Peyer's patch (tissue), 4 donors: Measurements from ENCODE around the gene EAF1.

Experiments
- POLR2A ChIP-seq, 2 donors: fragments of 450-650 bp; IDR thresholded peaks; one replicate each; pipeline ENCODE4 v1.5.1; 2017; ENCODE audit warnings: antibody characterized with exemption in 2 of 2, mild to moderate bottlenecking in 2 of 2, moderate library complexity in 2 of 2
- TF ChIP-seq, protein P1 (sequence below), 6 experiments: fragments of 450-650 bp in 4 of 6; fragments of 200-600 bp in 2 of 6; sonication (generic) in 1 of 6; IDR thresholded peaks; one replicate each; pipeline ENCODE4 v1.5.1; 2017 to 2019; ENCODE audit warnings: antibody characterized with exemption in 6 of 6, mild to moderate bottlenecking in 3 of 6, moderate library complexity in 1 of 6

DNA sequence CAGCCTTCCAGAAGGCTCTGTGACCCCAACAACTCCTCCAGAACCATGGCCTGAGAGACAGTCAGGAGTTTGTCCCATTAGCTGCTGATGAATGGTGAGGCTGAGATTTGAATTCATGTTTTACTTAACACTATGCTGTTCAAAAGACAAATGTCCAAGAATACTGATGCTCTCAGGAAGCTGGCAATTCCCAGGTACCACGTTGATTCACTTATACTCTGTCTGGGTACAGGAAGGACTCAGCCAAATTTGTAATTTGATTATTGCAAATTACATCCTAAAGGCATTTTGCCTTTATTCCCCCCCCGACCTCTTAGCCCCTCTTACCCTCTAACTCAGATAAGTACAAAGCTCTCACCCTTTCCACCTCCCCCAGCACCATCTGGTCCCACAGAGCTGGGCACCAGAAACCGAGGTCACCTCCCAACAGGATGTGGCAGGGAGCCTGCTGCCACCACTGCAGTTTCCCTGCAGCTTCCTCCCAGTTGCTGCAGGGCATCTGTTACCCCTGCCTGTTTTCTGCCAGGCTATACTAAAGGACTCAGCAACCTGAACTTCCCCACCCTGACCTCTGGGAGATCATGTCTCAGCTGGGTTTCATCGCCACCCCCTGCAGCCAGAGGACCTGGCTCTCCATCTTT lies 33.6 kb downstream of the EAF1 start:
- TF ChIP-seq, protein P1, sequence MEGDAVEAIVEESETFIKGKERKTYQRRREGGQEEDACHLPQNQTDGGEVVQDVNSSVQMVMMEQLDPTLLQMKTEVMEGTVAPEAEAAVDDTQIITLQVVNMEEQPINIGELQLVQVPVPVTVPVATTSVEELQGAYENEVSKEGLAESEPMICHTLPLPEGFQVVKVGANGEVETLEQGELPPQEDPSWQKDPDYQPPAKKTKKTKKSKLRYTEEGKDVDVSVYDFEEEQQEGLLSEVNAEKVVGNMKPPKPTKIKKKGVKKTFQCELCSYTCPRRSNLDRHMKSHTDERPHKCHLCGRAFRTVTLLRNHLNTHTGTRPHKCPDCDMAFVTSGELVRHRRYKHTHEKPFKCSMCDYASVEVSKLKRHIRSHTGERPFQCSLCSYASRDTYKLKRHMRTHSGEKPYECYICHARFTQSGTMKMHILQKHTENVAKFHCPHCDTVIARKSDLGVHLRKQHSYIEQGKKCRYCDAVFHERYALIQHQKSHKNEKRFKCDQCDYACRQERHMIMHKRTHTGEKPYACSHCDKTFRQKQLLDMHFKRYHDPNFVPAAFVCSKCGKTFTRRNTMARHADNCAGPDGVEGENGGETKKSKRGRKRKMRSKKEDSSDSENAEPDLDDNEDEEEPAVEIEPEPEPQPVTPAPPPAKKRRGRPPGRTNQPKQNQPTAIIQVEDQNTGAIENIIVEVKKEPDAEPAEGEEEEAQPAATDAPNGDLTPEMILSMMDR (IDR thresholded peaks at IDR 0.05): no peak
- no peak for TF ChIP-seq POLR2A (IDR thresholded peaks at IDR 0.05)
